HL-60 (cell line): ENCODE results near the gene PGP.
A peak's percentile ranks its signal among the peaks of the same experiment; 100 is the strongest.

Experiments used
- DNase-seq, 2 experiments: peaks; one replicate each; pipeline ENCODE4 v3.0.0-alpha.2; 2010 to 2020; ENCODE audit warnings: low read depth in 1 of 2, low spot score in 1 of 2
- H3K27ac ChIP-seq: fragments of 250-450 bp; sonication (Bioruptor Pico); replicated peaks from 2 replicates; pipeline ENCODE4 v1.5.1; 2020; ENCODE audit warnings: mild to moderate bottlenecking, moderate library complexity
- H3K27me3 ChIP-seq: fragments of 250-450 bp; sonication (Bioruptor Pico); 2 replicates; pipeline ENCODE4 v1.5.1; 2021; ENCODE audit warnings: mild to moderate bottlenecking, moderate library complexity; ENCODE audit not compliant: insufficient read depth, poor library complexity, severe bottlenecking
- H3K4me3 ChIP-seq: replicated peaks from 2 replicates; pipeline ENCODE4 v1.5.1; 2011; ENCODE audit warnings: mild to moderate bottlenecking, control low read depth, low read length; ENCODE audit not compliant: insufficient read depth
- GABPA ChIP-seq: IDR thresholded peaks from 2 replicates; pipeline ENCODE4 v1.6.1; 2012; ENCODE audit warnings: low read depth
- POLR2AphosphoS5 ChIP-seq: IDR thresholded peaks from 2 replicates; pipeline ENCODE4 v1.6.1; 2012; ENCODE audit warnings: low read depth
- SPI1 ChIP-seq: IDR thresholded peaks from 2 replicates; pipeline ENCODE4 v1.6.1; 2012; ENCODE audit warnings: low read depth, mild to moderate bottlenecking, borderline replicate concordance
- TF ChIP-seq, protein P1 (sequence below): IDR thresholded peaks from 2 replicates; pipeline ENCODE4 v1.6.1; 2012; ENCODE audit warnings: low read depth; ENCODE audit not compliant: insufficient replicate concordance
- TF ChIP-seq, protein P2 (sequence below): IDR thresholded peaks from one replicate; pipeline ENCODE4 v1.5.1; 2011; ENCODE audit warnings: low read length, control low read depth, inconsistent platforms; ENCODE audit not compliant: insufficient read depth

PGP gene

DNA sequence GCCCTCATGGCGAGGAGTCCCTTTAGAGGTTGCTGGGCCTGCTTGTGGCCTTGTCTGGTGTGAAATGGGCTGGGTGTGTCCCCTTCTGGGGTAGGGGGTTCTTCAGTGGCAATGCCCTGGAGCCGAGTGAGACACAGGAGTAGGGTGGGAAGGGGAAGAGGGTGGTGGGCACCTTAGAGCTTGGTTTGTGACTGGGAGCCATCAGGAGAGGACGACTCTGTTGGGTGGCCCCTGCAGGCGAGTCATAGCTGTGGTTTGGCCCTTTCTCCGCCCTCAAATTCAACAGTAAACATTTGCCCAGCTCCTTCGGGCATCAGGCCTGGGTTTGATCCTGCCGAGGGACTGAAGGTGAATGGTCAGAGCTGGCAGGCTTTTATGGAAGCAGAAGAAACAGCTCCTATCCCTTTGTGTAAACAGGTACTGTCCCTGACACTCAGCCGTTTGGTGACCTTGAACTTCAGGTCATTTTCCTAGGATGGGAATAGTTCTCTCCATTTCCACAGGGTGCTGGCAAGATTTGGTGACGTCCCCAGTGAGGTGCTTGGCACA is 11.7 kb upstream of the PGP start:
- TF ChIP-seq, protein P1, sequence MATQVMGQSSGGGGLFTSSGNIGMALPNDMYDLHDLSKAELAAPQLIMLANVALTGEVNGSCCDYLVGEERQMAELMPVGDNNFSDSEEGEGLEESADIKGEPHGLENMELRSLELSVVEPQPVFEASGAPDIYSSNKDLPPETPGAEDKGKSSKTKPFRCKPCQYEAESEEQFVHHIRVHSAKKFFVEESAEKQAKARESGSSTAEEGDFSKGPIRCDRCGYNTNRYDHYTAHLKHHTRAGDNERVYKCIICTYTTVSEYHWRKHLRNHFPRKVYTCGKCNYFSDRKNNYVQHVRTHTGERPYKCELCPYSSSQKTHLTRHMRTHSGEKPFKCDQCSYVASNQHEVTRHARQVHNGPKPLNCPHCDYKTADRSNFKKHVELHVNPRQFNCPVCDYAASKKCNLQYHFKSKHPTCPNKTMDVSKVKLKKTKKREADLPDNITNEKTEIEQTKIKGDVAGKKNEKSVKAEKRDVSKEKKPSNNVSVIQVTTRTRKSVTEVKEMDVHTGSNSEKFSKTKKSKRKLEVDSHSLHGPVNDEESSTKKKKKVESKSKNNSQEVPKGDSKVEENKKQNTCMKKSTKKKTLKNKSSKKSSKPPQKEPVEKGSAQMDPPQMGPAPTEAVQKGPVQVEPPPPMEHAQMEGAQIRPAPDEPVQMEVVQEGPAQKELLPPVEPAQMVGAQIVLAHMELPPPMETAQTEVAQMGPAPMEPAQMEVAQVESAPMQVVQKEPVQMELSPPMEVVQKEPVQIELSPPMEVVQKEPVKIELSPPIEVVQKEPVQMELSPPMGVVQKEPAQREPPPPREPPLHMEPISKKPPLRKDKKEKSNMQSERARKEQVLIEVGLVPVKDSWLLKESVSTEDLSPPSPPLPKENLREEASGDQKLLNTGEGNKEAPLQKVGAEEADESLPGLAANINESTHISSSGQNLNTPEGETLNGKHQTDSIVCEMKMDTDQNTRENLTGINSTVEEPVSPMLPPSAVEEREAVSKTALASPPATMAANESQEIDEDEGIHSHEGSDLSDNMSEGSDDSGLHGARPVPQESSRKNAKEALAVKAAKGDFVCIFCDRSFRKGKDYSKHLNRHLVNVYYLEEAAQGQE: no peak
- TF ChIP-seq, protein P2, sequence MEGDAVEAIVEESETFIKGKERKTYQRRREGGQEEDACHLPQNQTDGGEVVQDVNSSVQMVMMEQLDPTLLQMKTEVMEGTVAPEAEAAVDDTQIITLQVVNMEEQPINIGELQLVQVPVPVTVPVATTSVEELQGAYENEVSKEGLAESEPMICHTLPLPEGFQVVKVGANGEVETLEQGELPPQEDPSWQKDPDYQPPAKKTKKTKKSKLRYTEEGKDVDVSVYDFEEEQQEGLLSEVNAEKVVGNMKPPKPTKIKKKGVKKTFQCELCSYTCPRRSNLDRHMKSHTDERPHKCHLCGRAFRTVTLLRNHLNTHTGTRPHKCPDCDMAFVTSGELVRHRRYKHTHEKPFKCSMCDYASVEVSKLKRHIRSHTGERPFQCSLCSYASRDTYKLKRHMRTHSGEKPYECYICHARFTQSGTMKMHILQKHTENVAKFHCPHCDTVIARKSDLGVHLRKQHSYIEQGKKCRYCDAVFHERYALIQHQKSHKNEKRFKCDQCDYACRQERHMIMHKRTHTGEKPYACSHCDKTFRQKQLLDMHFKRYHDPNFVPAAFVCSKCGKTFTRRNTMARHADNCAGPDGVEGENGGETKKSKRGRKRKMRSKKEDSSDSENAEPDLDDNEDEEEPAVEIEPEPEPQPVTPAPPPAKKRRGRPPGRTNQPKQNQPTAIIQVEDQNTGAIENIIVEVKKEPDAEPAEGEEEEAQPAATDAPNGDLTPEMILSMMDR: no peak
- TF ChIP-seq SPI1: no peak
- no peak for TF ChIP-seq GABPA
- no peak for TF ChIP-seq POLR2AphosphoS5
- Histone ChIP-seq H3K27me3 (no peaks in the 10 kb centered on the region), H3K4me3 (no peak overlapping the region), H3K27ac (no peak overlapping the region)
- no peak for DNase-seq

DNA sequence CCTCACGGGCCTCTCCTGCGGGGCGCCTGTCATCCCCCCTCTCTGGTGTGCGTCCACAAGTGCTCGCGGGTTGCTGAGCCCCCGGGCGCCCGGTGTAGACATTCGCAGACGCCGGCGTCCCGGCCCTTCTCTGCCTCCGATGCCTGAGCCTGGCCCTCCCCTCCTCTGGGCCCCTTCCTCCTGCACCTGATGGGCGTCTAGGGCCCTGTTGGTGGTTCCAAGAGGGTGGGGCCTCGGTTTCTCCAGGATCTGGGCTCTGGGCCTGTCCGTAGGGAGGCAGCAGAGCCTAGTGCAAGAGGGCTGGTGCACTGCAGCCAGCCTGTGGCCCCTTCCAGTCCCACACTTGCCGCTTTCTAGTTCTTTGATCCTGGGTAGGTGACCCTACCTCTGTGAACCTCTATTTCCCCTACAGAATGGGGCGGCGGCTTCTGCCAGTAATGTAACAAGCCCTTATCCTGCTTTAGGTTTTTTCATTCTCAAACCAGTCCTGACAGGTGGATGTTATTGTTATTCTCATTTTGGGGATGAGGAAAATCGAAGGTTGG is 9.4 kb upstream of the PGP start:
- TF ChIP-seq POLR2AphosphoS5: no peak
- TF ChIP-seq, protein P2: no peak
- TF ChIP-seq, protein P1: no peak
- TF ChIP-seq GABPA: no peak
- H3K4me3 ChIP-seq: peak overlapping the region; percentile 76
- H3K27me3 ChIP-seq: no peaks in the 10 kb centered on the region
- peak overlapping the region; percentile 80 for H3K27ac ChIP-seq
- peak; percentile 49 to 65 for DNase-seq

DNA sequence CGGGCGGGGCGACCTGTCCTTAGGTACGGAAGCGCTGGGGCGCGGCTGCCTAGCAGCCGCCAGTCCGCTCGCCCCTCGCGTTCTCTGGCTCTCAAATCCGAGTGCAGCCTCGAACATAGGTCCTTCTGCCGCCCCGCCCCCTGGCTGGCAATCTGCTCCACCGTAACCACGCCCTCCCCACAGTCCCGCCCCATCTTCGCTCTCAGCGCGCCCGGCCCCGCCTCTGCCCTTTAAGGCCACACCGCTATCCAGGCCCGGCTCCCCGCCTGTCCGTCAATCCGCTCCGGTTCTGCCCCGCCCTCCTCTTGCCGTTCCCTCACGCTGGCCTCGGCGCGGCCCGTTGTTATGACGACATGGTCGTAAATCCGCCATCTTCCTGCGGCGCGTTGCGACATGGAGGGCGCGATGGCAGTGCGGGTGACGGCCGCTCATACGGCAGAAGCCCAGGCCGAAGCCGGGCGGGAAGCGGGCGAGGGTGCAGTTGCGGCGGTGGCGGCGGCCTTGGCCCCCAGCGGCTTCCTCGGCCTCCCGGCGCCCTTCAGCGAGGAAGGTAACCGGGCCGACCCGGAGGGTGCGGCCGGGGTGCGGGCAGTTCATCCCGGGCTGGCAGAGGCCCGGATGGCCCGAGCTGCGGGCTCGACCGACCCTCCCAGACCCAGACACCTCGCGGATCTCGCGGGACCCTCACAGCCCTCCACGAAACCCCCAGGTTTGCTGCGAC is 8.7 kb upstream of the PGP start, which contains the start of gene E4F1:
E4F1 (plus strand) TSS at position 371 of the 721 bp plus-strand sequence; CDS start at position 394, 23 bp downstream.
- Histone ChIP-seq H3K27ac (peak within 1 kb of the TSS; percentile 80), H3K27me3 (no peaks in the 10 kb centered on the region), H3K4me3 (peak within 1 kb of the TSS; percentile 76)
- peak; percentile 100 for DNase-seq
- peak; percentile 85 for TF ChIP-seq POLR2AphosphoS5
- no peak for TF ChIP-seq SPI1
- TF ChIP-seq, protein P1: peak; percentile 14
